Right forelimb (tissue), 1 donor: ENCODE measurements around the gene SLC16A11.

Experiments
- DNase-seq: peaks from one replicate; pipeline ENCODE4 v3.0.0-alpha.2; 2018

SLC16A11 gene

DNA sequence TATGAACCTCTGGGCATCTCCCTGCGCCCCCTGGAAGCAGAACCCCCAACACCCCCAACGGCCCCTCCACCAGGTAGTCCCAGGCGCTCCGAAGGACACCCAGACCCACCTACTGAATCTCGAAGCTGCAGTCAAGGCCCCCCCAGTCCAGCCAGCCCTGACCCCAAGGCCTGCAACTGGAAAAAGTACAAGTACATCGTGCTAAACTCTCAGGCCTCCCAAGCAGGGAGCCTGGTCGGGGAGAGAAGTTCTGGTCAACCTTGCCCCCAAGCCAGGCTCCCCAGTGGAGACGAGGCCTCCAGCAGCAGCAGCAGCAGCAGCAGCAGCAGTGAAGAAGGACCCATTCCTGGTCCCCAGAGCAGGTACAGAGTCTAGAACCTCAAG is 19.5 kb downstream of the SLC16A11 start:
- peak; percentile 40 for DNase-seq

DNA sequence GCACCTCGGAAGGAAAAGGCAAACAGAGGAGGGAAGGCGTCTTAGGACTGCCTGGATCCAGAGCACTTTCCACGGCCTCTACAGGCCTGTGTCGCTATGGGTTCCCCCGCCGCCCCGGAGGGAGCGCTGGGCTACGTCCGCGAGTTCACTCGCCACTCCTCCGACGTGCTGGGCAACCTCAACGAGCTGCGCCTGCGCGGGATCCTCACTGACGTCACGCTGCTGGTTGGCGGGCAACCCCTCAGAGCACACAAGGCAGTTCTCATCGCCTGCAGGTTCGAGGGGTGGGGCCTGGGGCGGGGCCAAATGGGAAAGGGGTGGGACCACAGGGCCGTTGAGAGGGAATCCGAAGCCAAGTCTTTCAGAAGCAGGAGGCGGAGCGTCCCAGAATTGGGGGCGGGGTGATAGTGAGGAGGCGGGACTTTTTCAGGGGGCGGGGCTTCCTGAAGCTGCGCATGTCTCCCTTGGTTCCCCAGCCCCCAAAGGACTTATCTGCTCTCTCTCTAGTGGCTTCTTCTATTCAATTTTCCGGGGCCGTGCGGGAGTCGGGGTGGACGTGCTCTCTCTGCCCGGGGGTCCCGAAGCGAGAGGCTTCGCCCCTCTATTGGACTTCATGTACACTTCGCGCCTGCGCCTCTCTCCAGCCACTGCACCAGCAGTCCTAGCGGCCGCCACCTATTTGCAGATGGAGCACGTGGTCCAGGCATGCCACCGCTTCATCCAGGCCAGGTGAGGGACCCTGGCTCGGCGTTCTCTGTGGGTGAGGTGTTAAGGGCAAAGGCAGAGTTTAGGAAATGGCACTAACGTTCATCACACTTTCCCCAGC is 20.1 kb downstream of the SLC16A11 start:
- DNase-seq: peak; percentile 84

DNA sequence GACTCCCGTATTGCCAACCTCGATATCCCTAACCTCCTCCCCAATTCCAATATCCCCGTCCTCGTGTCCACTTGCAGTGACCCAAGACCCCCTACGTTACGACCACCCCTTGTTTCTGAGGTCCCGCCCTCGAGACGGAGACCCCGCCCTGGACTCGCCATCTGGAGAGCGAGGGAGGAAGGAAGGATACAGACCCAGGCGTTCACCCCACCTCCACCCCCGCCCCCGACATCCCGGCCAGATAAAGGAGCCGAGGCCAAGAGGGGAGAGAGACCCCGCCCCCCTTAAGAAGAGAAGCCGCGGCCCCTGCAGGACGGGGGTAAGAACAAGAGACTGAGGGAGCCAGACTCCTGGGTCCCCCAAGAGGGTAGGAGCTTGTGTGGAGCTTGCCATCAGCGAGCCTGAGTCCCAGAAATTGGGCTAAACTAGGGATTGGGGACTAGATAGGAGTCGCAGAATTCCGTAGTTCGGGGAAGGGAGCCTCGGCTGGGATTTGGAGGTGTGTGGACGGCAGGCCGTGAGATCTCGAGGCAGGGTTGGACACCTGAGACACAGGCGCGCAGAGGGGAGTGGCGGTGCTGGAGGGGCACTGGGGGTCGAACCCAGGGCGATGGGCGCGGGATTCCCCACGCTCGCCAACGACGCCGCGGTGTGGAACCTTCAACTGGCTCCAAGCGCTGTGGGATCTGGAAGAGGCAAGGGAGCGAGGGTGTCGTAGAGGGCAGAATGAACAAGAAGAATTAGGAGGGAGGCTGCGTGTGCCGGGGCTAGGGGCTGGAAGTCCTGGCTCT is 20.9 kb downstream of the SLC16A11 start, which contains the start of gene BCL6B:
Gene BCL6B (plus strand): TSS at position 270 of the 791 bp plus-strand sequence. CDS start 622 bp downstream, outside the sequence.
- DNase-seq: peak; percentile 51

DNA sequence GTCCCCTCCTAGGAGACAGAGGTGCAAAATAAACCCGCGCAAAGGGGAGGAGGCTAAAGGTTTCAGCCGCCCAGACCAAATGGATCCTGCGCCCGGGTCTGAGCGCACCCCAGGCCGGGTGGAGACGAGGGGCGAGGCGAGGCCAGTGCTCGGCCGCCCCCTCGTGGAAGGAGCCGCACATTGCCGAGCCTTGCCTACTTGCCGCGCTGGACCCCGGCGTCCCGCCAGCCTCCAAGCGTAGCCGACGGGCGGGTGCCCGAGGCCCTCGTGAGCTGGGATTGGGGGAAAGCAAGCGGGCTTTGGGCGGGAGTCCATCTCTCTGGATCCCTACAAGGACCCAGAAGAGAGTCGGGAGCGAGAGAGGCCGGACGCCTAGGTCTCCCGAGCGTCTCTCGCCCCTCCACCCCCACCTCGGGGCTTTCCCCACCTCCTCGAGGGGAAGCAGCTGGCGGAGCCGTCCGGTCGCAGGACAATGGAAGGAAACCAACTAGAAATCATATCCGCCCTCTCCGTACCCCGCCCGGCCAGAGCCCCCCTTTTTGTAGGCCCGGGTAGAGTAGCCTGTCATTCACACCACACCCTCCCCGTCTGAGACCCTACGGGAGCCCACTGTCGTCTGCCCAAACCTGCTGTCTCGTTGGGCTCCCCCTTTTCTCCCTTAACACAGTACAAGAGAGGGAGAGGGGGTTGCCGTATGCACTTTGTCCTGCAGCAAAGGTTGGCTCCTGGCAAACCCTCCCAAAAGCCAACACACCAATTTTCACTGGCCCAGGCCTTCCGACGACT is 21.7 kb downstream of the SLC16A11 start:
- DNase-seq: peak; percentile 85

DNA sequence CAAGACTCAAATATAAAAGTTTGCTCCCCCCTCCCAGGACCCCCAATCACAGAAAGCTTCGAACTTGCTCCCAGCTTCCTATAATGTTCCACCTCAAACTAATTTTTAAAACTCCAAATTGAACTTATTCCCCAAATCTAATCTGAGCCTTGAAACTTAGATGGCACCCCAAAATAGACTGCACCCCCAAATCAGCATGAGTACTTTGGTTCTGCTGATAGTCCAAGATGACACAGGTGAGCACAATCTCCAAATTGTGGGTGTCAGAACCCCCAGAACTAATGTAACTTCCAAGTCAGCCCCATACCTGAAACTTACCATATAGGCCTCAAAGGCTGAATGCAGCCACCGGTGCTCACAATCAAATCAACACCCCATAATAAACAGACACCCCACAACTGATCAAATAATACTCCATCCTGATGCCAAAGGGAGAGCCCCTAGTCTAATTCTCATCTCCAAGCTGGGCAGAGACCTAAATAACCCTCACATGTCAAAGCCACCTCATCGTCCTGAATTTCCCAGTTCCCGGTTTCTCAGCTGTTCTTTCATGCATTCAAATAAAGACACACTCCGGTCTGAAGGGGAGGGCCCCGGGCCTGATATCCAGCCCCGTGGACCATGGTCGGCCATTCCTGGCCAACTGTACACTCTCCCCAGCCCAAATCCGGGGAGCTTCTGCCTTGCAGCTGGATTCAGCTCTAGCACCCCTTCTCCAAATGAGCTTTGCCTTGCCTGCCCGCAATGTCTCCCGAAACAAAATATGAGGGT is 22.8 kb downstream of the SLC16A11 start:
- DNase-seq: no peak

DNA sequence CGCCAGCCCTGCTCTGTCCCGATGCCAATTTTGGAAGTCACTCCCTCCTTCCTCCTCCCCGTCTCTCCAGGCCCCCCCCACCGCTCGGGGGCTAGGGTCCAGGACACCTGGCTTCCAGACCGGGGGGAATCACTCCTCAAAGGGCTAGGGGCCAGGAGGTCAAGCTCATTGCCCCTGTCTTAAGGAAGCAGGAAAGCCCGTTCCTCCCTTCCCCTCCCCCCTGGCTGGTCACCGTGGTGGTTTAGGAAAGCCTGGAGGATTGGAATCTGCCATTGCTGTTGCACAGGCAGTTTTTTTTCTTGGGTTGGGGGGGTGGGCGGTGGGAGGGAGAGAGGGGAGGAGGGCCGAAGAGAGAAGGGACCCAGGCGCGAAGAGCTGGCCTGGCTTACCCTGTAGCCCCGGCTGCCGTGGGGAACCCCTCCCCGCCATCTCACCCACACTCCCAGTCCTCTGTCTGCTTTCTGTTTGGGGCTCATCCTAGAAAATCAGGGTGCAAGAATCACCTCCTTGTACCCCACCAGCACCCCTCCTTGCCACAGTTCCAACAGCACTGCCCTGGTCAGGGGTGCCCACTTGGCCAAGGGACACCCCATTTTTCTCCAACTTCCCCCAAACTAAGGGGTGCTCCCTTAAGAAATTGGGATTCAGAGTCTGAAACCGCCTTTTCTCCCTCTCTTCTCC is 23.9 kb downstream of the SLC16A11 start:
- peak; percentile 78 for DNase-seq

DNA sequence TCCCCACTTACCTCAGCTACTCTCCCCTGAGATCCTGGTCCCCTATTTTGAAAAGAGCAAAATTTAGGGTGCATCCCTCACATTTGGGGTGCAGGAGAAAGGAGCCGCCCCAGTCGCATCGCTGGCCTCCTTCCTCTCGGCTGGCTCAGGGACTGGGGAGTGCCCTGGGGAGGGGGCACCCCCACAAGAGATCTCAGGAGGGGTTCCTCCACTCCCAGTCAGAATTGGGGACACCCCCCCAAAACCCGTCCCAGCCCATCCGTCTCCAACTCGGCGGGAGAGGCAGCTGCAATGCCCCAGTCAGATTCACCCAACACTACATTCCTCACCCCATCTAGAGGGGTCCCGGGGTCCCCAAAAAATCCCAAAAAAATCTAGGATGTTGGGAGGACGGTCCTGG is 24.5 kb downstream of the SLC16A11 start:
- DNase-seq: no peak

DNA sequence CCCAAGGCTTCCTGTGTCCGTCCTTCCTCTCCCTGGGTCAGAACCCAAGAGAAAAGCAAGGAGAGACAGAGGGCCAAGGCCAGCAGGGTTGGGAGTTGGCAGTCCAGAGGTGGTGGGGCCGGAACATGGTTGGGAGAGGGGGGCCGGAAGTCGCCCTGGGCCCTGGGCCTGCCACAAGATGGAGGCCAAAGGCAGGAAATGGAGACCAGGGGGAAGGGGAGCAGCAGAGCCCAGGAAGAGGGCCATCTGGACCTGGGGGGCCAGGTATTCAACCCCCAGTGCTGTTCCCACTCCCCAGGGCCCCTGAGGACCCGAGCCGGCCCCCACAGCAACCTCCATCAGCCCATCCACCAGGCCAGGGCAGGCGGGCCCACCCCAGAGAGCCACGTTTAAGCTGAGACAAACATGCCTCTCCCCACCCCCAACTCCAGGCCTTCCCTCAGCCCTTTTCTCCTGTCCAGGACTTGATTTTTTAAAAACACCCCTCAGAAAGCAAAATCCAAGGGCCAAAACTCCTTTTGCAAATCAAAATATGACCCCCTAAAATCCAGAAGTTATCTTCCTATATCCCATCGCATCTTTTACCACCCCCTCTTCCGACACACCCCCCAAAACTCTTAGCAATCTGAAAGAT is 25.4 kb downstream of the SLC16A11 start:
- peak; percentile 40 for DNase-seq

DNA sequence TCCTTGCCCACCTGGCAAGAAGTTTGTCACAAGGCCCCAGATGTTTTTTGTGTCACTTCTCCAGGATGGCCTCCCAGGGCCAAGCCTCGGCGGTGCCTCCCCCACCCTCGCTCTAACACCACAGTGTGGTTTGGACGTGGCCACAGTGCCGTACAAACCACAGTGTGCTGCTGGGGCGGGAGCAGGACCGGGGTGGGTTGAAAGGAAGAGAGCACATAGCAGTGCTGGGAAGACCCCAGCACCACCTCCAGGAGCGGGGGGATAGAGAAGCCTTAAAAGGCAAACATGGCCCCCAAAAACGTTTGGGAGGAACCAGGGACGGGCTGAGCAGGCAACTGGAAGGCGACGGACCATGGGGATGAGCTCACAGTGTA is 26.1 kb downstream of the SLC16A11 start:
- peak; percentile 37 for DNase-seq

DNA sequence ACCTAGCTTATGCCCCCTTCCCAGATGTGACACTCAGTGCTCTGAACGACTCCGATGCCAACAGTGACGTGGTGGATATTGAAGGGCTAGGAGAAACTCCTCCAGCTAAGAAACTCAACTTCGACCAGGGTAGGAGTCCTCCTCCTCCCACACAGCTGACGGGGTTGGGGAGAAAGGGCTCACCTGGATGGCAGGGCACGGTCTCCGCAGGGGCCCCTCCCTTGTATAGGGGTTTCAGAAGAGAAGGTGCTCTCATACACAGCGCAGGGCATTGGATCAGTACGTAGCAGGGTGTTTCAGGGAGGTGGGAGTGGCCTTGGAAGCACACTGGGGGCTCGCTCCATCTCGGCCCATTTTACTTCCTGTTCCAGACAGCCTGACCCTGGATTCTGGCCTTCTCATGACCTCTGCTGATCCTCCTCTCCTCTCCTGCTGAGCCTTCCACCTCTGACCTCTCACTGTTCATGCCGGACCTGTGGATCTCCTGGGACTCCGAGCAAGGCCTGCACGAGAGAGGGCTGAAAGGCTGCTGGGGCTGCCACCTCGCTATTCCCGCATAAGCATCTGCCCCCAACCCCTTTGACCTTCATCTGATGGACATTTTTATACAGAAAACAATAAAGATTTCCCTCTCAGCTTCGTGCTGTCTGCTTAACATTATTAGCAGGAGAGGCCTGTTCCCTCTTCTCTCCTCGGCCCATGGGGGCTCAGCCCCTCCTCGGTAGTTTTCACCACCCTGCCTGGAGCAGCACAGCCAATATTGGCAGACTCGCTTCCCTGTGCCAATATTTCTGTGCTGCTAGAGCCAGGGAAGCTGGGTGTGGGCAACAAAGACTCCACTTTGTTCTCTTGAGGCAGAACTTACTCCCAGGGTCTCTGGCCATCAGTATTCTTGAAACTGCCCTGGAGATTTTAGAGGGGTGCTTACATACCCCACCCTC is 26.7 kb downstream of the SLC16A11 start:
- no peak for DNase-seq

DNA sequence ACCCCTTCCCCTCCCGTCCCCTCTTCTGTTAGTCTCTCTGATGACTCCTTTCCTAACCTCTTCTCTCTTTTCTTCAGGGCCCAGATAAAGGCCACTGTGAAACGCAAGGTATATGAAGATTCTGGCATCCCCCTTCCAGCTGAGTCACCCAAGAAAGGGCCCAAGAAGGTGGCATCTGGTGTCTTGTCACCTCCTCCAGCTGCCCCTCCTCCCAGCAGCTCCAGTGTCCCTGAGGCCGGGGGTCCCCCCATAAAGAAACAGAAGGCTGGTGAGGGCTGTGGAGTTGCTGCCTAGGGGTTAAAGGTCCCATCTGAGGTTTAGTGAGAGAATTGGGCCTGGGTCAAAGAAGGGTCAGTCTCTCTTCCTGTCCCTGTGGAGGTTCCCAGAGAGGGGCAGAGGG is 27.5 kb downstream of the SLC16A11 start:
- no peak for DNase-seq

DNA sequence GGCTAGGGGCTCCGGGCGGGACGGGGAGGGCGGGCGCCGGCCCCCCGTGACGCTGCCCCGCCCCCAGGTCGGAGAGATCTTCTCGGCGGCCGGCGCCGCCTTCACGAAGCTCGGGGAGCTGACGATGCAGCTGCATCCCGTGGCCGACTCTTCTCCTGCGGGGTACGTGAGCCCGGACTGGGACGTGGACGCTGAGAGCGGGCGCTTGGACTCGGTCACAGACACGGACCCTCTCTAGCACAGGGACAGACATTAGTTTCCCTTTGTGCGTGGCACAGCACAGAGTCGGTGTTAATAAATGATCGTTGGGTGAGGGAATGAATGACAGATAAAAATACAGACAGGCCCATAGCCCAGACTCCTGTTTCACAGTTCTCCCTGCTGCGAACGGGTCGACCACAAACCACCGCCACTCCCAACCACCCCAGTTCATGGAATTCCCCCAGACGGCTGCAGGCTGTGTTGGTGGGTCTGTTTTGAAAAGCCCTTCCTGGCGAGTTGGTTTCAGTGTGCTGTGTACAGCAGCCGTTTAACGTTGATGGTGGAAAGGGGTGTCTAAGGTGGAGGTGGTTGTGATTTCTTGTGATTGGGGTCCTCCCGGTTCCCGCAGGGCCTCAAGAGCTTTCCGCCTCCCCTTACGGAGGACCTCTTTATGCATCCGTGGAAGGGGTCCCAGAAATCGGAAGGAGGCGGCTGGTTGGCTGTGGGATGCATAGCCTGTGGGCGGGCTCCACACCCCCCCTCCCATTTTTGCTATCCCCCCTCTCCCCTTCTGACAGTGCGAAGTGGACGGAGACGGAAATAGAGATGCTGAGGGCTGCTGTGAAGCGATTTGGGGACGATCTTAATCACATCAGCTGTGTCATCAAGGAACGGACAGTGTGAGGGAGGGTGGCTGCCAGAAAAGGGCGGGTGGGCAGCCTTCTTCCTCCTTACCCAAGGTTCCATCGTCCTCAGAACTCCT is 28.6 kb downstream of the SLC16A11 start:
- DNase-seq: no peak

DNA sequence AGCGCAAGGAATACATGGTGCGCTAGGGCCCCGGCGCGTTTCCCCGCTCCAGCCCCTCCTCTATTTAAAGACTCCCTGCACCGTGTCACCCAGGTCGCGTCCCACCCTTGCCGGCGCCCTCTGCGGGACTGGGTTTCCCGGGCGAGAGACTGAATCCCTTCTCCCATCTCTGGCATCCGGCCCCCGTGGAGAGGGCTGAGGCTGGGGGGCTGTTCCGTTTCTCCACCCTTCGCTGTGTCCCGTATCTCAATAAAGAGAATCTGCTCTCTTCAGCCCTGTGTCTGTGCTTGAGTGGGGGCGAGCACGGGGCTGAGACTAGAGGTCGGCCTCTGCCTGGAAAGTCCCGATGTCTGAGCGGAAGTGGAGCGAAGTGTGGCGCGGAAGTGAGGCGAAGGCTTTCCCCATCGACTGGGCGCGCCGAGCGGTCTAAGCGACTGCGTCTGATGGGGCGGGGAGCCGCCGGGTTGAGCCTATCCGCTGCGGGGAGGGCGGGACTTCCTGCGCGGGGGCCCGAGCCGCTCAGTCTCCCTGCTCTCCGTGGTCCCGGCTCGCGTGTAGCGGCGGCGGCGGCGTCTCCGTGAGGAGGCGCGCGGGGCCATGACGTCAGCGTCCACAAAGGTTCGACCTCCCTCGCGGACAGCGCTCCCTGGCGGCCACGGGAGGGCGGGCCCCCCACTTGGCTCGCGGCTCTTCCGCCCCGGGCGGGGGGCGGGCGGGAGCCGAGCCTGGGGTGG is 29.5 kb downstream of the SLC16A11 start:
- DNase-seq: peak; percentile 95

DNA sequence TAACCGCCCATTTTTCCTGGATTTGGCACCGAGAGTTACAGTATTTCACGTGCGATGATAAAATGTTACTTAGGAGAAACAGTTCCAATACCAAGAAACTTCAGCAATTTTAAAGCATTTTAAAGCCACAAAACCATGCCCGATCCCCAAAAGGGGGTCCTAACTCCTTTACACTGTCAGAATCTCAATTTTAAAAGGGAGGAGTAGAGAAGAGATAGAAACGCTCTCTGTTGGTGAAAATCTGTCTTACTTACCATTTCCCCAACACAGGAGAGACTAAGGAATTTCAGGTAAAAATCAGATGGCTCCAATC is 32.0 kb downstream of the SLC16A11 start:
- no peak for DNase-seq

DNA sequence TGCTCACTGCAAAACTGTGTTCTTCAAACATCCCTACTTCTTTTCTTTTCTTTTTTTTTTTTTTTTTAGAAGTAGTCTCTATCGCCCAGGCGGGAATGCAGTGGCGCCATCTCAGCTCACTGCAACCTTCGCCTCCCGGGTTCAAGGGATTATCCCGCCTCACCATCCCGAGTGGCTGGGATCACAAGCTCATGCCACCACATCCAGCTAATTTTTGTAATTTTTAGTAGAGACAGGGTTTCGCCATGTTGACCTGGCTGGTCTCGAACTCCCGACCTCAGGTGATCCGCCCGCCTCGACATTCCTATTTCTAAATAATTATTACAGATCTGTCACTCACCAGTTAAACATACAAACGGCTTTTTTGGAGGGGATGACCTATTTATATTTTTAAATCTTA is 32.5 kb downstream of the SLC16A11 start:
- no peak for DNase-seq

DNA sequence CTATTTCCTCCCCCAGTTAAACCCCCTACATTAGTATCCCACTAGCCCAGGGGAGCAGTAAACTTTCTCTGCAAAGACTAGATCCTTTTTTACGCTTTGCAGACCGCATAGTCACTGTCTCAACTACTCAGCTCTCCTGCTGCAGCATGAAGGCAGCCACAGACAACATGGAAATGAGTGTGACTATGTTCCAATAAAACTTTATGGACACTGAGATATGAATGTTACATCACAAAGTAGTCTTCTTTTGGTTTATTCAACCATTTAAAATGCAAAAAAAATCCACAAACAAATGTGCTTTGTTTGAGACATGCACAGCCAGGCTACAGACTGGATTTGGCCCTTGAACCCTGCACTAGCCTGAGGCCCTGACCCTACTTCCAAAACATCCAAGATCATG is 33.4 kb downstream of the SLC16A11 start:
- no peak for DNase-seq

DNA sequence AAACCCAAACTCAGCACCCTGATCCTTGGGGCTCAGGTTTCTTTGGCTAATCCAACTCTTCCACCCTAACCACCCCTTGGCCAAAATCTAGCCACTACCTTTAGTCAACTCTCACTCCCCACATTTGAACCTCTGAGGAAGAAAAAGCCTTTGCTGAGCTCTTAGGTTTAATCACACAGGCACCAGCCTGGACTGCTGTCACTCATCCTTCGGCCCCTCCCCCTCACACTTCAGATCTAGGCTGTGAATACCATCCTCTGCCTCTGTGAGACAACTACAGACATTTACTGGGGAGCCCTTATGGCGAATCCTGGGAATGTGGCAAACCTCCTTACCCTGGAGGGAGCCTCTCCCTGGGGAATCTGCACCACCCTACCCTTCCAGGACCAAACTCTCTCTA is 36.7 kb downstream of the SLC16A11 start:
- no peak for DNase-seq

DNA sequence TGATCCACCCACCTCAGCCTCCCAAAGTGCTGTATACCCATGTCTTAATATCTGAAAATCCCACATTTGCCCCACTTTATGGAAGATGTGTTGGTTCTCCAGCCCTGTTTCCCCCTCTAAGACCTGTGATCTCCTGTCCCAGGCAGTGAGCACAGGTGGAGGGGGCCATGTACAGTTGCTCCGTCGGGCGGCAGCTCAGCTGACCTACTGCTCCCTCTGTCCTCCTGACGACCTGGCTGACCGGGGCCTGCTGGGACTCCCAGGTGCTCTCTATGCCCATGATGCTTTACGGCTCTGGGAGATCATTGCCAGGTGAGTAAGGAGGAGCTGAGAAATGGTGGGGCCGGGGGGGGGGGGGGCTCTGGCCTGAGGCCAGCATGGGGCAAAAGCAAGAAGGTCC is 38.2 kb downstream of the SLC16A11 start:
- DNase-seq: no peak
